A673 (cell line): ENCODE measurements around the gene PARVB.

ENCODE experiments used
- EZH2 ChIP-seq: fragments of 200-600 bp; sonication (generic); IDR thresholded peaks from 2 replicates; pipeline ENCODE4 v1.6.1; 2017; ENCODE audit warnings: borderline replicate concordance, low read depth, mild to moderate bottlenecking, mixed read lengths, antibody characterized with exemption, low read length; ENCODE audit not compliant: poor library complexity, severe bottlenecking
- TF ChIP-seq, protein P1 (sequence below): fragments of 300-800, 200-600 bp; sonication (generic); conservative IDR thresholded peaks from 2 replicates; pipeline ENCODE4 v1.5.1; 2017; ENCODE audit warnings: low read depth, mild to moderate bottlenecking, antibody characterized with exemption, low read length, moderate library complexity, mixed read lengths

GRCh38 chr22:43990044-43990443, 34.1 kb upstream of the PARVB start:
- TF ChIP-seq, protein P1, sequence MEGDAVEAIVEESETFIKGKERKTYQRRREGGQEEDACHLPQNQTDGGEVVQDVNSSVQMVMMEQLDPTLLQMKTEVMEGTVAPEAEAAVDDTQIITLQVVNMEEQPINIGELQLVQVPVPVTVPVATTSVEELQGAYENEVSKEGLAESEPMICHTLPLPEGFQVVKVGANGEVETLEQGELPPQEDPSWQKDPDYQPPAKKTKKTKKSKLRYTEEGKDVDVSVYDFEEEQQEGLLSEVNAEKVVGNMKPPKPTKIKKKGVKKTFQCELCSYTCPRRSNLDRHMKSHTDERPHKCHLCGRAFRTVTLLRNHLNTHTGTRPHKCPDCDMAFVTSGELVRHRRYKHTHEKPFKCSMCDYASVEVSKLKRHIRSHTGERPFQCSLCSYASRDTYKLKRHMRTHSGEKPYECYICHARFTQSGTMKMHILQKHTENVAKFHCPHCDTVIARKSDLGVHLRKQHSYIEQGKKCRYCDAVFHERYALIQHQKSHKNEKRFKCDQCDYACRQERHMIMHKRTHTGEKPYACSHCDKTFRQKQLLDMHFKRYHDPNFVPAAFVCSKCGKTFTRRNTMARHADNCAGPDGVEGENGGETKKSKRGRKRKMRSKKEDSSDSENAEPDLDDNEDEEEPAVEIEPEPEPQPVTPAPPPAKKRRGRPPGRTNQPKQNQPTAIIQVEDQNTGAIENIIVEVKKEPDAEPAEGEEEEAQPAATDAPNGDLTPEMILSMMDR, result no peak
- no peak for TF ChIP-seq EZH2
